ENCODE measurements around the gene MIEN1. TPM values are rescaled to one million over a fixed set of nuclear protein-coding genes. Genes with fewer than 3 reads are reported as not detected.

The MIEN1 gene
- total and polyA plus RNA-seq, 2 of the 13 experiments (the other 11 are each of a cell fraction or from before 2014, with no cell fraction given) = 40.6 to 56.6 TPM

GRCh38 chr17:39739885-39740356 lies 9.6 kb upstream of the MIEN1 start (continued):
- TF ChIP-seq ZNF343 (CRISPR knock-in tag; IDR thresholded peaks at IDR 0.05) = peak; percentile 30; the same call in 1 of the 2 replicates
- TF ChIP-seq MED8 (CRISPR knock-in tag; IDR thresholded peaks at IDR 0.05; ENCODE audit: insufficient replicate concordance) = no peak
- no peak for TF ChIP-seq PPARG (CRISPR knock-in tag; conservative IDR thresholded peaks at IDR 0.05)
- peak; percentile 28 for TF ChIP-seq AGO1 (IDR thresholded peaks at IDR 0.05; ENCODE audit: low read depth, low read length, poor library complexity, severe bottlenecking)
- TF ChIP-seq WIZ (CRISPR knock-in tag; IDR thresholded peaks at IDR 0.05) = no peak
- TF ChIP-seq IRF2 (CRISPR knock-in tag; IDR thresholded peaks at IDR 0.05) = no peak
- TF ChIP-seq NAIF1 (CRISPR knock-in tag; IDR thresholded peaks at IDR 0.05; ENCODE audit: borderline replicate concordance) = no peak
- TF ChIP-seq REPIN1 (CRISPR knock-in tag; IDR thresholded peaks at IDR 0.05; ENCODE audit: borderline replicate concordance, low read depth) = no peak
- no peak for TF ChIP-seq PHF8 (CRISPR knock-in tag; IDR thresholded peaks at IDR 0.05)
- peak; percentile 51 for TF ChIP-seq ZNF777 (CRISPR knock-in tag; IDR thresholded peaks at IDR 0.05)
- TF ChIP-seq GABPB1 (CRISPR knock-in tag; IDR thresholded peaks at IDR 0.05) = no peak
- no peak for TF ChIP-seq IKZF1 (IDR thresholded peaks at IDR 0.05)
- no peak for TF ChIP-seq ZMAT5 (CRISPR knock-in tag; IDR thresholded peaks at IDR 0.05; ENCODE audit: borderline replicate concordance, low read depth)
- 0 out of 2 replicates have a peak, but pooled peaks have one; percentile 3 for TF ChIP-seq ZNF790 (CRISPR knock-in tag; IDR thresholded peaks at IDR 0.05; ENCODE audit: borderline replicate concordance)
- no peak for TF ChIP-seq MIER2 (CRISPR knock-in tag; IDR thresholded peaks at IDR 0.05)
- no peak for TF ChIP-seq ARID3A (IDR thresholded peaks at IDR 0.05; ENCODE audit: low read depth, low read length)
- peak; percentile 5; the same call in 1 of the 2 replicates for TF ChIP-seq TCF7 (IDR thresholded peaks at IDR 0.05; ENCODE audit: low read depth)
- no peak for TF ChIP-seq MAZ (IDR thresholded peaks at IDR 0.05; ENCODE audit: borderline replicate concordance, low read depth, low read length)
- TF ChIP-seq MAZ (CRISPR knock-in tag; IDR thresholded peaks at IDR 0.05; ENCODE audit: low read depth) = no peak
- no peak for TF ChIP-seq HDAC2 (CRISPR knock-in tag; IDR thresholded peaks at IDR 0.05)

All from HepG2 (cell line).